GM21528 (cell line): Measurements from ENCODE around the gene REPIN1.

Source experiments
- ATAC-seq: cut with Tn5 transposase; IDR thresholded peaks from one replicate; pipeline ENCODE4 v1.9.1; 2021; ENCODE audit warnings: mild to moderate bottlenecking, moderate library complexity; ENCODE audit not compliant: unreplicated experiment, low FRiP score

Gene REPIN1

GRCh38 chr7:150359622-150360362, 8.8 kb upstream of the REPIN1 start:
- ATAC-seq, result no peak

- ATAC-seq, result no peak
Observed at GRCh38 chr7:150360363-150361058, 8.1 kb upstream of the REPIN1 start.

GRCh38 chr7:150361402-150361801, 7.2 kb upstream of the REPIN1 start:
- ATAC-seq, result no peak

GRCh38 chr7:150361807-150362621, 6.6 kb upstream of the REPIN1 start:
- ATAC-seq, result no peak

- ATAC-seq, result no peak
Observed at GRCh38 chr7:150363370-150363769, 5.3 kb upstream of the REPIN1 start.

- ATAC-seq, result no peak
Observed at GRCh38 chr7:150363872-150364271, 4.8 kb upstream of the REPIN1 start.

GRCh38 chr7:150365194-150365593, 3.4 kb upstream of the REPIN1 start:
- no peak for ATAC-seq

- no peak for ATAC-seq
Observed at GRCh38 chr7:150365673-150366398, 2.8 kb upstream of the REPIN1 start.

GRCh38 chr7:150367677-150368095, 936 bp upstream of the REPIN1 start:
- ATAC-seq, result no peak

- ATAC-seq, result peak; percentile 42
Observed at GRCh38 chr7:150368884-150369747, 494 bp downstream of the REPIN1 start.

GRCh38 chr7:150369748-150370501, 1.3 kb downstream of the REPIN1 start:
- no peak for ATAC-seq

GRCh38 chr7:150370612-150371071, 2.0 kb downstream of the REPIN1 start:
- no peak for ATAC-seq

- no peak for ATAC-seq
Observed at GRCh38 chr7:150371131-150371995, 2.7 kb downstream of the REPIN1 start.

GRCh38 chr7:150371996-150372270, 3.3 kb downstream of the REPIN1 start:
- ATAC-seq, result no peak

GRCh38 chr7:150372271-150373048, 3.8 kb downstream of the REPIN1 start:
- no peak for ATAC-seq

GRCh38 chr7:150373049-150373801, 4.6 kb downstream of the REPIN1 start:
- no peak for ATAC-seq

GRCh38 chr7:150374026-150374425, 5.4 kb downstream of the REPIN1 start:
- no peak for ATAC-seq
